NCI-H1092 treated with DMSO at 0.1 percent for 48 hours (cell line): ENCODE results near the gene LRMDA.

Source experiments
- DNase-seq: peaks from one replicate; lab custom pipeline; 2025; lab: John Stamatoyannopoulos, UW

The LRMDA gene

GRCh38 chr10:75425291-75426079, 5.9 kb upstream of the LRMDA start:
- no peak for DNase-seq

- no peak for DNase-seq
Measured at GRCh38 chr10:75426880-75427279, 4.5 kb upstream of the LRMDA start.

GRCh38 chr10:75427951-75428350, 3.5 kb upstream of the LRMDA start:
- DNase-seq: no peak

GRCh38 chr10:75428434-75429158, 2.8 kb upstream of the LRMDA start:
- no peak for DNase-seq

GRCh38 chr10:75429159-75429827, 2.1 kb upstream of the LRMDA start:
- no peak for DNase-seq

- no peak for DNase-seq
Measured at GRCh38 chr10:75430000-75430763, 1.2 kb upstream of the LRMDA start.

- no peak for DNase-seq
Measured at GRCh38 chr10:75432176-75432575, 752 bp downstream of the LRMDA start.

GRCh38 chr10:75432763-75433162, 1.3 kb downstream of the LRMDA start:
- DNase-seq: no peak

- no peak for DNase-seq
Measured at GRCh38 chr10:75433216-75433615, 1.8 kb downstream of the LRMDA start.

- DNase-seq: no peak
Measured at GRCh38 chr10:75434291-75434690, 2.9 kb downstream of the LRMDA start.

- no peak for DNase-seq
Measured at GRCh38 chr10:75435291-75435690, 3.9 kb downstream of the LRMDA start.

- no peak for DNase-seq
Measured at GRCh38 chr10:75436896-75437295, 5.5 kb downstream of the LRMDA start.

GRCh38 chr10:75437693-75438092, 6.3 kb downstream of the LRMDA start:
- DNase-seq: no peak

- no peak for DNase-seq
Measured at GRCh38 chr10:75438275-75438674, 6.9 kb downstream of the LRMDA start.

GRCh38 chr10:75439811-75440210, 8.4 kb downstream of the LRMDA start:
- no peak for DNase-seq

- DNase-seq: no peak
Measured at GRCh38 chr10:75440271-75440793, 8.9 kb downstream of the LRMDA start.

- DNase-seq: no peak
Measured at GRCh38 chr10:75441196-75441595, 9.8 kb downstream of the LRMDA start.

GRCh38 chr10:75441682-75442081, 10.3 kb downstream of the LRMDA start:
- no peak for DNase-seq

- DNase-seq: no peak
Measured at GRCh38 chr10:75443362-75443761, 11.9 kb downstream of the LRMDA start.

- DNase-seq: no peak
Measured at GRCh38 chr10:75444781-75445386, 13.5 kb downstream of the LRMDA start.

- DNase-seq: no peak
Measured at GRCh38 chr10:75446508-75446907, 15.1 kb downstream of the LRMDA start.

- no peak for DNase-seq
Measured at GRCh38 chr10:75448166-75448565, 16.7 kb downstream of the LRMDA start.
